WI38 (cell line): Measurements from ENCODE around the gene ROR1.

Experiments
- H3K4me3 ChIP-seq: 2 replicates; pipeline ENCODE4 v1.5.1; 2011; ENCODE audit warnings: low read depth, mild to moderate bottlenecking, control low read depth, low read length
- CTCF ChIP-seq: IDR thresholded peaks from 2 replicates; pipeline ENCODE4 v1.5.1; 2012; ENCODE audit warnings: low read depth, mild to moderate bottlenecking, control low read depth, low read length

ROR1 gene

GRCh38 chr1:63857478-63857877 lies 83.7 kb downstream of the ROR1 start:
- no peak for TF ChIP-seq CTCF
- no peak overlapping the region for H3K4me3 ChIP-seq

GRCh38 chr1:63858153-63858552 lies 84.3 kb downstream of the ROR1 start:
- no peak overlapping the region for H3K4me3 ChIP-seq
- no peak for TF ChIP-seq CTCF

- H3K4me3 ChIP-seq: no peak overlapping the region
- no peak for TF ChIP-seq CTCF
These were observed 85.9 kb downstream of the ROR1 start for GRCh38 chr1:63859480-63860275.

- TF ChIP-seq CTCF: no peak
These were observed 87.4 kb downstream of the ROR1 start for GRCh38 chr1:63861052-63861691.

GRCh38 chr1:63863145-63863544 lies 89.3 kb downstream of the ROR1 start:
- TF ChIP-seq CTCF: no peak
- H3K4me3 ChIP-seq: no peak overlapping the region

More at GRCh38 chr1:63861052-63861691, 87.4 kb downstream of the ROR1 start:
- H3K4me3 ChIP-seq: no peak overlapping the region

- TF ChIP-seq CTCF: no peak
- H3K4me3 ChIP-seq: no peak overlapping the region
These were observed 90.4 kb downstream of the ROR1 start for GRCh38 chr1:63864224-63864641.

- no peak for TF ChIP-seq CTCF
- no peak overlapping the region for H3K4me3 ChIP-seq
These were observed 91.7 kb downstream of the ROR1 start for GRCh38 chr1:63865561-63865960.
